ENCODE data around the gene KDM4C.

Gene KDM4C

DNA sequence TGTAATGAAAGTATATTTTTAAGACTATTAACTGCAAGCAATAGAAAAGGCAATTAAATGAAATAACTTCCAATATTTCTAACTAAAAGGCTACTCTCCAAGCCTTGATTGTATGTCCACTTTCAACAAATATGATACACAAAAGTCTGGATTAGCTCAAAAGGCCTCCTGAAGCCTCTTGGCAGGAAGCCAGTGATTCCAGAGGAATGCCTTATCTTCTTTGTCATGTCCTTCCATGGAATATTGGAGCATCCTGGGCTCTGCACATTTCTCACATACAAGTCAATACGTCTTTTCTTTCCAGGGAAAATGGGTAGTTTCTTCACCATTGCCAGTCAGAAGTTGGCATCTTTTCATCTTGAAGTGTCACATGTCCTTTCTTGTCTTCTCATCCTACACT is 357.8 kb downstream of the KDM4C start:
- no peak for DNase-seq

DNA sequence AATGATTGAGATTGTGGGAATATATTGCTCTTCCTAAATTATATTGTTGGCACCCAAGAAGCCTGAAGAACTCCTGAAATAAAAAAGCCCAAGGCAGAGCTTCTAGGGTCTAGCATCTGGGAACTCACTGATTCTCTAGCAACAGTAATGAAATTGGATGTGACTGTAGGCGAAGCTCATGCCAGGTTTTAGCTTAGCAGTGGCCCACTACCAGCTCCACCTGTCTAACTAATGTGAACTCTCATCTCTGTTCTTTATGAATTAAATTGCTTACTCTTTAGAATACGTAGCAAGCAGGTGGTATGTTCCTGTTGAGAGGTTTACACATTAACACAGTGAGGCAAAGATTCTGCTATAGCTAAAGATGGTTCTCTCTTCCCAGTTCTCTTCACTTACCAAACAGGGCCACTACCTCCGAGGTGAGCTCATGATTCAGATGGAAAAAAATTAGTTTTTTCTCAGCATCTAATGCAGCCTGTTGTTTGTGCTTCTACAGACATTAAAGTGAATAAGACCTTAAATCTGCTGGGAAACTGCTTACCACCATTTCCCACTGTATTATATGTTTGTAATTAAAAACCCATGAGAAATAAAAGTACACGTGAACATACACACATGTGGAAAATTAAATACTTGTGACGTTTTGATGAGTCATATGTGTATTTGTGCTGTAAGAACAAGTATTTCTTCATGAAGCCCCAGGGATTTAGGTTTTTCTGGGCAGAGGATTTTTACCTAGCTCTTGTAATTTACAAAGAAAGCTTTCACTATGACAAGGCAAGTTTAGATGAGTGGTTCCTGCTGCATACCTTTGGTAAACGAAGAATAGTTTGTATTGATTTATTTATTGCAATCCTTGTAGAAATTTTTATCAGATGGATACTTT is 360.1 kb downstream of the KDM4C start:
- no peak for DNase-seq

DNA sequence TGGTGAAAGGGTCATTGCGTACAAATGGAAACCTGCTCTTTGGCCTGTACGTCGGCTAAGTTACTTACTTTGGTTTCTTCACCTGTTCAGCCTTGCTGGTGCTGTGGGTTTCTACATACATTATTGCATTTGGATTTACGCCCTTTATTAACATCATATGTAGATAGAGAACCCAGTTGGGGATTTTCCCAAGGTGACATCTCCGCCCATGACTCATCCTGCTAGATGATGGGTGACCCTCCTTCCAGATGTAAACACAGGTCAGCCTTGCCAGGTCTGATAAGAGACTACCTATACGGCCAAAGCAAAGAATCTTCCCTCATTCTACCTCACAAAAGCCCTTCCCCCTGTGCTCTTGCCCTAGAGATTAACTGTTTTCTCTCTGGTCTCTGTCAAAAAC is 360.9 kb downstream of the KDM4C start:
- no peak for DNase-seq

DNA sequence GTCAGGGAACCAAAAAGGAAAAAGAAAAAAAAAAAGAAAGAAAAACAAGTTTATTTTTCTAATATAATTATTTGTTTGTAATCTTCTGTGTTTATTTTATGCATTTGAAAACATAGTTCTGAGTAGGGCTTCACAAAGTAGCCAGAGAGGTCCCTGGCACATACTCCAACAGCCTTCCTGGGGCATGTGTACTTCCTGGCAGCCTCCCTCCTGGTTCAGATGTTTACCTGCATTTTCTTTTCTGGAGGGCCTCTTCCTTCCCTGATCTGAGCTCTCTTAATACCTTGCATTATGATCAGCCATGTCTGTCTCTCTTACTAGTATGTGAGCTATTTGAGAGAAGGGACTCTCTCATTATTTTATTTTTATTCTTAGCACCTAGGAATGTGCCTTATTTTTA is 361.8 kb downstream of the KDM4C start:
- DNase-seq = no peak

DNA sequence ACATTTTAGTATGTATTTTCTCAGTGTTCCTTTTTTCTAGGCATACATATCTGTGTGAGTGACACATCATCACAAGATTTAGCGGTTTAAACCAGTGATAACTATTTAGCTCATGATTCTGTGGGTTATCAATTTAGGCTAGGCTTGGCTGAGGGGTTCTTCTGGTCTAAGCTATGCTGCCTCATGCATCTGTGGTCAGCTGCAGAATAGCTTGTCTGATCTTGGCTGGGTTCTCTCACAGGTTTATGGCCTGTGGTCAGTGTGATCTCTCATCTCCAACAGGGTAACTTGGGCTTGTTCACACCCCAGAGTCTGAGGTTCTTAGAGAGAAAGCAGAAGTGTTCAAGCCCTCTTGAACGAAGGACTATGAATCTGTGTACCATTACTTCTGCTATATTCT is 363.3 kb downstream of the KDM4C start:
- no peak for DNase-seq

DNA sequence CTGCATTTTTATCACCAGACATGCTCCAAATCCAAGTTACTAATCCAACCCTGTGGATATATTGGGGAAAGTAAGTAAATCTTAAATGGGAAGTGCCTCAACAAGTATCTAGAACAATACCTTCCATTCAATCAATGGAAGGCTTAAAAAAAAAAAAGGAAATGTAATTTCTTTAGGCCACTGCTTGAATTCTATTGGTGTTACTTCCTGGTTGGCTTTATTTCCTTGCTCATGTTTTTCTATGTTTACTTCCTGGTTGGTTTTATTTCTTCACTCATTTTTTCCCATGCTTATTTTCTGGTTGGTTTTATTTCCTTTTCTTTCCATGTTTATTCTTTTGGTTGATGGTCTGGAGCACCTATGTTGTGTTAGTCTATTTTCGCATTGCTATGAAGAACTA is 363.9 kb downstream of the KDM4C start:
- no peak for DNase-seq

DNA sequence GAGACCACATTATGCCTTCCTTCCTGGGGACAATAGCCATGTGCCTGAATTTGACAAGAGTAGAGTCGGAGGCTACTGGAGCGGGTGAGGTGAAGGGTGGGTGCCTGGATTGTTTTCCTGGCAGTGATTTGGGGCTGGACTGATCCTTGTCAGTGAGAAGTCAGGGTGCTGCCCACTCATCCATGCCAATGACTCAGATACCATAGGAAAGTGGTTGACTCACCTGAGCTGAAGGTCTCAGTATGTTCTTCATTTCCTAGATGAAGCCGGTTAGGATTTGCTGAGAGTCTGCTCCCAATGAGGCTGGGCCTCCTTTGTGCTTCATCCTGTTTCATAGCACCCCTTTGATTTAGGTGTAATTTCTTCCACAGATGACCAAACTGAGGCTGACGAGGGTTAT is 366.0 kb downstream of the KDM4C start:
- DNase-seq = no peak

DNA sequence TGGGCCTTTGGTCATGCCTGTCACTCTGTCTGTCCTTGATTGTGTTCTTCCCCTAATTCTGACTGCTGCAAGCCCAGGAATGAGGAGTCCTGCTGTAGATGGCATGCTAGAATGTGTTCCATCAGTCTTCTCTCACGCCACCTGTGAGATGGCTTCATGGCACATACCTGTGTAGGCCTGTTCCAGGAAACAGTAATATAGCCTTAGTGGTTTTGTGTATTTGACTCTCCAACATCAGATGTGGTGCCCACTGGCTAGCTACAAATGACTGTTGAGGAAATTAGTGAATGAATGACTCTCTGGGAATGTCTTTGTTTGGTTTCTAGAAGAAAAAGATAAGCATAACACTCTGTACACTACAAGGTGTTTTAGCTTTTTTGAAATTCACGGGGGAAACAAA is 367.5 kb downstream of the KDM4C start:
- no peak for DNase-seq

DNA sequence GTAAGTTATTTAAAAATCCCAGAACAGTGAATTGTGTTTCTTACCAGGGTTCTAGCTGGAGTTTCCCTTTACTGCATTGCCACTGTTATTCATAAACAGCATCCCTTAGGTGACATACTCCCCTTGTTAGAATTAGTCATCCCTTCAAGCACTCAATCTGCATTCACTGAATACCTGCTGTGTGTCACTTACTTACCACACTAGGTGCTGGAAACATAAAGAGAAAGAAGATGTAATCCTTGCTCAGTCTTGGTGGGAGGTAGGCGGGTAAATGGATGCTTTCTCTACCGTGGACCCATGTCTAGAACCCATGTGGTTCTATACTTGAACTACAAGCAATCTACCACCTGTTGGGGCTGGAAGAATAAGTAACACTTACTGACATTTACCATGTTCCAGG is 371.6 kb downstream of the KDM4C start:
- DNase-seq = no peak

DNA sequence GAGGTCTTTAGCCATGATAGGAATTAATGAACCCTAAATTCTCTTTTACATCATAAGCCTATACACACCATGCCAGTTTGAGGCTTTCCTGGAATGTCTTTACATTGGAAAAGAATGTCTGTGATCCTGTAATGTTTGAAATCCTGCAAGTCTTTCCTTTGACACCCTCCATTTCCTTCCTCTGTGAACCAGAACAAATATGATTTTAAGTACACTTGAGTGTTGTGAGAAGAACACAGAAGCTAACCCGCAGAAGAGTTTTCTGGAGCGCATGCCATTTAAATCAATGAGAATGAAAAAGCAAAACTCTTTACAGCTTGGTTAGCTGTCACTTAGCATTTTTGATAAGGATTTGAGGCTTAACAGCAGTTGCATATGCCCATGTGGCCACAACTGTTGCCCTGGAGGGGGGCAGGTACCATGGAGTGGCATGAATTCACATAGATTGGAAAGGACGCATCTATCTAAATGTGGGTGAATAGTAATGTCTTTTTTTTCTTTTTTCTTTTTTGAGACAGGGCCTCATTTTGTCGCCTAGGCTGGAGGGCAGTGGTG is 372.6 kb downstream of the KDM4C start:
- DNase-seq = no peak

DNA sequence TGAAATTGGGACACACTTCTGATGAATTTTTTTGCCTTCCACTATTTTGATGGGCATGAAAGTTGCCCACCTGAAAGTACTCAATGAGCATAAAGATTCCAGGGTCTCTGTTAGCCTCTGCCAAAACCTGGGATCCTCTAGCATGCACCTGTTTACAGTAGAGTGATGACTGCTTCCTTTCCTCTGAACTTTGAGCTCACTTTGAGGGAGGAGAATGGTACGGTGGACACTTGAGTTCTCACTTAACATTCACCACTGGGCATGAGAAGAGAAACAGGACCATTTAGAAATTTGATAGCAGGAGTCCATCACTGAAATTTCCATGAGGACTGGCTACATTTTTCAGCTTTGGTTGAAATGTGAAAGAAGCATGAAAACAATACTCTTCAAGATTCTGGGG is 374.8 kb downstream of the KDM4C start:
- DNase-seq = no peak

DNA sequence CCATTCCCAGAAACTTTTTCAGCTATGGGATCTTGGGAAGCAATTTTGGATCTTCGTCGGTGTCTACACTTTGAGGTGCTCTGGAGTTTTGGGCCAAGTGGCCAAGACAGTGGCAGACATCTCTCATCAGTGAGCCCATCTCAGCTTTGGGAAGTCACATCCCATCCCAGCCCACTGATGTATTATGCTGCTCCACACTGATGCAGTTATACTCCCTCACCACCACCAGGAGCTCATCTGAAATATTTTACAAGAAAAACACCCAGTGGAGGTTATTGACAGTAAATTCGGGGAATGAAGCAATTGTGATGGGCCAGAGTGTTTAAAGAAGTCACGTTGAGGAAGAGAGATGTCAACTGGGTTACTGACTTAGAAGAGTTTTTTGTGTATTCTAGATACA is 378.0 kb downstream of the KDM4C start:
- no peak for DNase-seq

DNA sequence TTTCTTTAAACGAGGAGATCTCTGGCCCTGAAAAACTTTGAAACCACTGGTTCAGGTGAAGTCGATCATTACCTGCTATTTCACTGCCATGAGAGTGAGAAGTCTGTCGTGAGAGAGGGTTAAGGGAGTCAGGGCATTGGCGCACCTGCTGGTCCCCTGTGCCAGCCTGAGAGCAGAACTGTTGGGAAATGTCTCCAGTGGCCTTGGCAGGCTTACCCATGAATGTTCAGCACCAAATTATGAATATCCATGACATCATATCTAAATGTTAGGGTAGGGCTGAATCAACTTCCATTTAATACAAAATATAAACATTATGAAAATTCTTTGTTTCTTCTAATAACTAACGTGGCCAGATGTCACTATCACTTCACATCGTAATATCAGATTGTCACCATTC is 379.3 kb downstream of the KDM4C start:
- DNase-seq = no peak

DNA sequence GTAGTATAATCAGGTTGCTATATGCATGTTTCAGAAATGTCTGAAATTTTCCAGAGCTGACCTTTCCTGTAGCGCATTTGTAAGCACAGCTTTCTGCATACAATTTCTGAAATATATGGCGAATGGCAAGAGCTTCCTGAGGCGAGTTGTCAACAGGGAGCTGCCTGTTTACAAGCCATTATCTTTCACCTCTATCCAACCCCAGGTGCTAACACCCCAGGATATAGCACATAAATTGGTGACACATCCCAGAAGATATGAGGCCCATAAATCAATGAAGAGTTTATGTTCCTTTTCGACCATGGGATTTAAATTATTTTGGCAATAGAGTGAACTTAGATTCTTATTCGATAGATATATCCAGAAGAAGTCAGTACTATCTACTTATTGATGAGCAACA is 379.8 kb downstream of the KDM4C start:
- no peak for DNase-seq

DNA sequence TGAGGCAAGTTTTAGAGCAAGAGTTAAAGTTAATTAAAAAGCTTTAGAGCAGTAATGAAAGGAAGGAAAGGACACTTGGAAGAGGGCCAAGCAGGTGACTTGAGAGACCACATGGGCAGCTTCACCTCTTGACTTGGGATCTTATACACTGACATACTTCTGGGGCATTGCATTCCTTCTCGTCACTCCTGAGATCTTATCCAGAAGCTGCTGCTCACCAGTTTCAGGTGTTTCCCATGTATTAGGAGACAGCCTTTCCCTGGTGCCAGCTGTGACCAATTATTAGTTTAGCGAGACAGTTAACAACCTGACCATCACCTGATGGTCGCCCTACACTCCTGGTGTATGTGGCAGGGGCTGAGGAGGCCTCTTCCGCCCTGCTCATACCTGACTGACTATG is 382.1 kb downstream of the KDM4C start:
- no peak for DNase-seq

DNA sequence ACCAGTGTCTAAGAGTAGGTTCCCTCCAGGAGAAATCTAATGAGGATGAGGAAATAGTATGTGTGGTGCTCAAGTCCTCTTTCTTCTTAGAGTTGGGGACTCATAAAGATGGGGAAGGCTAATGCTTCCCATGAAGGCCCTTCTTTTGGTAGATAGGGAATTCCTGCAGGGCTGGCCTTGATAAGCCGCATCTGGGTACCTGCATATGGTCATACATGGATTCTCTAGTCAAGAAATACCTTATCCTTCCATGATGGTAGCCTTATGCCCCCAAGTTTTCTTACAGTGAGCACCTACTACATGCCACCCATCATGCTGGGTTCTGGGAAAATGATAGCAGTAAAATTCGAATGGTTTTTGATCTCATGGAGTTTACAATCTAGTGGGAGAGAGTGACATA is 382.6 kb downstream of the KDM4C start:
- DNase-seq = no peak

DNA sequence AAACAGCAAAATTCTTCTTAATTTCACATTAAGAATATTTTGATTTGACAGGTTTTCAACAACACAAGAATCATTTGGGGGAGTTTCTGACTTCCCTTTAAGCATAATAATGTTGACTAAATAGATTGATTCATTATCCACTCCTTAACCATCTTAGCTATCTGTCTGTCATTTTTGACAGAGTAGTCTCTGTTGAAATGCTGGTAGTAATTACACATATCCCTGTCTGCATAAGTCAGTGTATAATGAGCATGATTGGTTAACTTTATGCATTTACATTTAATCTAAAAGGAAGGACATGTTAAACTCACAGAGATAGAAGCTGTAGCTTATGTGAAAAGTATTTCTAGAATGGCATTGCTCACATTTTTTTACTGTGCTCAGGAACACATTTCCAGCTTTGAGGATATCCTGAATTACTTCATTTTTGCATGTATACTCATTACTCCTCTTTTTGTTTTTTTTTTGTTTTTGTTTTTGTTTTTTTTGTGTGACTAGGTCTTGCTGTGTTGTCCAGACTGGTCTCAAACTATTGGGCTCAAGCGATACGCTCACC is 385.9 kb downstream of the KDM4C start:
- DNase-seq = no peak

DNA sequence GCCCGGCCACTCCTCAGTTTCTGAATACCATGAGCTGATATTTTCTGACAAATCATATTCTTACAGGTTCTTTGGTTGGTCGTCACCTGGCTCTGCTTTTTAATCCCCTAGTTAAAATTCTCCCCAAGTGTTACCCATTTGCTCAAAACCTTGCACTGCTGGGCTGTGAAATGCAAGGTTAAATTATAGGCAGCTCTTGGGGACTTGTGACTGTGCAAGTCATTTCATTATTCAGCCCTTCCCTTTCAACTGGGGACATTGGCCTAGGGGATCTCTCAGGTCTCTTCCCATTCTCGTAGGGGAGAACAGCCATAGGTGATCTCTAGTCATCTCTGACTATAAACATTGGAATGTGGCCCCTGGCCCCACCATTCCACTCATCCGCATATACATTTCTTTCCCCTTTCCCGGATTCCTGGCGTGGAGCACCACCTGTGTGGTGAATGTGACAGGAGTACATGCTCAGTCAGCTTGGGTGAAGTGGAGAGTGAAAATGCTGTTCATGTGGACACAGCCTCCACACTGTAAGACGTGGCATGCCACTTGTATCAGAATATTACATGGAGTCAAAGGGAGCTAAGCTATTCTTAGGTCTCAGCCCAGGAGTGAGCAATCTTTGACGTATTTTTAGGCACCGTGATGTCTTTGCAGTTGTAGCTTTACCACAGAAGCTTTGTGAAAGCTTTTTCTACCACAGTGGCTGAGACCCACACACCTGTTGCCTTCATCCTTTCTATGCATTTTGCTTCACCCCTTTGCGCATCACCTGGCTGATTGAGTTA is 386.7 kb downstream of the KDM4C start:
- DNase-seq = no peak

DNA sequence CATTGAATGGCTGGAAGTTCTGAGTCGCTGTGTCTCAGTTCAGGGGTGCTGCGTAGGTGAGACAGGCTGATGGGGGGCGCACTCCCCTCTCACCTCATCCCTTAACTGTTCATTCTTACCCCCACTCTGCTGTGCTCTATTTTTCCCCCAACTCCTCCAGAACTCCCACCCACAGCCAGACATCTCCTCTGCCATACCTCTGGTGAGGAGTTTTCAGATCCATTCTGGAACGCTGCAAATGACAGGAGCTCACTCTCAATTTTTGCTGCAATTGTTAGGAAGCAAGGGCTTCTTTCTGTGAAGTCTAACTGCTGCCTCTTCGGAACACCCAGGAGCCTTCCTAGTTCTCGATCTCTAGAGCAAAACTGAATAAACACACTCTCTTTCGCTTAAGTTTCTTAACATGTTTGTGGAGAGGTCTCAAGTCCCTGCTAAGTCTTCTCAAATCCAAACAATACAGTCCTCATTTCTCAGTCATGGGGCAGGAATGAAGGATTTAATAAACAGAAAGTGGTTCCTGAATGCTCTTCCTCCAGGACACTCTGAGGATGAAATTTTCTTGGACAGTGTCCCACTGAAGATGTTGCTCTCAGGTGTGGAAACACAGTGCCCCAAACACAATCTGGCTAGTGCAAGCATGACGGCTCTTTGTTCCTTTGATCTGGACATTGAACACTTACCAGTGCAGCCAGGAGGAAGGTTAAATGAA is 387.7 kb downstream of the KDM4C start:
- DNase-seq = no peak

DNA sequence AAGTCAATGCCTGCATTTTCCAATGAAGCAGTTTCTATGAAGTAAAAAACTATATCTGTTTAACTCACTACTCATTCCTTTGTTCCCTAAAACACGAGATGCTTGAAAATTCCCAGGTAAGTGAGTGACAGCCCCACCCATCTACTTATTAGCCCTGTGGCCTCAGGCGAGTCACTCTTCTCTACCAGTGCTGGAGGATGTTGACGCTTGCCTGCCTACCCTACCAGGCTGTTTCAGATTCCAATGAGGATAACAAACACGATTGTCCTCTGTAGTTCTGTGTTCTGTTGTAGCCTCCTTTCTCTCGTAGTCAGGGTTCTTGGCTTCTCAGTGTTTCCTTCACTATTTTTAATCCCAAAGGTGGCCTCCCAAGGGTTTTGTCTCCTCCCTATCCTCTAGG is 388.8 kb downstream of the KDM4C start:
- no peak for DNase-seq

DNA sequence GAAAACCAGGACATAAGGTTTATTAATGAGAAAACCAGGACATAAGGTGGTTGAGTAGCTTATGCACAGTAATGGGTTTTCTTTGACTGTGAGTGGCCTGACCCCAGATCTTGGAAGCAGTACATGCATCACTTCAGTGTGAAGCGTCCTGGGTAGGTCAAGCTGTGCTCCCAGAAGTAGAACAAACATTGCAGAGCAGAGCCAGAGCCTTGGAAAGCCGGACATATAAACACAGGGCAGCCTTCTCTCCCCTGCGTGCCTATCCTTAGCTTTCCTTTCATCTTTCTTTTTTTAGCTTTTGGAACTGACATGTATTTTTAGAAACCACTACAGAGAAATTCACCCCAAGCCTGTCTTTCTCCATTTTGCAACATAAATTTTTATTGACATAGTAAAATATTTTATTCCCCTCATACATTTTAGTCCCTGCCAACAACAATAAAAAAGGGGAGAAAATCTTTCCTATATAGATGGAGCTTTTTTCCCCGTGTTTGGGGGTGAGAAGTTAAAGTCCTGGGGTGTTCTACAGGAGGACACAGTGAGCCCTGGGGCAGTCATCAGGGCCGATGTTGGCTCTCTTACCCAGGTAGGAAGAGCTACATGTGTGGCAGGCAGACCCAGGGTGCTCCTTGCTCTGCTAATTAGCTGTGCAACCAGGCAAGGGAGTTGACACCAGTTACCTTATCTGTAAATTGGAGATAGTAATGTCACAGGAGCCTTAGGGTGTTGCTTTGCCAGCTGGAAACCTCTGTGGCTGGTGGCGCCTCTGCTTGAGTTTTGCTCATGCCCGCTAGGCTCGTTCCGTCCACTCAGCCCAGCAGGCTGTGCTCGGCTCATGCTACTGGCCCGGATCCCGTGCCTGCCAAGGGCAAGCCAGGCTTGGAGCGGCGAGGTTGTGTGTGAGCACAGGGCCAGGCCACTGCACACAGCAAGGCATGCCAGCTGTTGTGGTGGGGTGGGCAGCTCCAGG is 389.6 kb downstream of the KDM4C start:
- no peak for DNase-seq

DNA sequence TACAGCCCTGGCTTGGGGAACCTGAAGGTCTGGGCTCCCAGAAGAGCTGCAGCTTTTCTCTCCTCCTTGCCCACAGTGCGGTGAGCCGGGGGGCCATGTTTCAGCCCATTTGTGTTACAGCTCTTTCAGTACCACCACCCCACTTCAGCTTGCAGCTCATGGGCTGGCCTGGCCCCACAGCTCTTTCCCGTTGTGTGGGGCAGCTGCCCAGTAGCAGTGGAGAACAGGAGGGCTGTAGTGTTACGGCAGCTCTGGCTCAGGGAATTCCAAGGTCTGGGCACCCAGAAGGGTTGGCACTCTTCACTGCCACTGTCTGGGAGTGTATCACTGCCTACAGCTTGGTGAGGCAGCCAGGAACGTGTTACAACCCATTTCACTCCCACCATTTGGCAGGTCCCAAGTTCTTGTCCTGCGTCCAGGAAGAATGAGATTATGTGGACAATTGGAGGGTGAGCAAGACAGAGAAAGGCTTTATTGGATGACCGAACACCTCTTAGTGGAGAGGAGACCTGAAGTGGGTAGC is 390.5 kb downstream of the KDM4C start:
- no peak for DNase-seq

Measured in right forelimb (tissue), 1 donor.